ELF-1 (cell line): ENCODE measurements around the gene CCNI2.
"Not testable (repeated sequence)": the region's sequence is repeated elsewhere in the genome, so short reads cannot be mapped to it uniquely, and the experiment has no call there.

Experiments used
- DNase-seq: peaks from one replicate; pipeline ENCODE4 v3.0.0-alpha.2; 2016; ENCODE audit warnings: low read depth, low spot score

CCNI2 gene

GRCh38 chr5:132781029-132781428 is 33.8 kb downstream of the CCNI2 start:
- DNase-seq: no peak

GRCh38 chr5:132782101-132782500 is 34.9 kb downstream of the CCNI2 start:
- DNase-seq: no peak

GRCh38 chr5:132785365-132785764 is 38.1 kb downstream of the CCNI2 start:
- no peak for DNase-seq

GRCh38 chr5:132785864-132786263 is 38.6 kb downstream of the CCNI2 start:
- DNase-seq: no peak

GRCh38 chr5:132787076-132787475 is 39.9 kb downstream of the CCNI2 start:
- DNase-seq: no peak

- DNase-seq: peak; percentile 40
Measured at GRCh38 chr5:132788508-132788907, 41.3 kb downstream of the CCNI2 start.

GRCh38 chr5:132788990-132789886 is 42.0 kb downstream of the CCNI2 start:
- DNase-seq: no peak

- no peak for DNase-seq
Measured at GRCh38 chr5:132790201-132790865, 43.1 kb downstream of the CCNI2 start.

GRCh38 chr5:132791026-132791425 is 43.8 kb downstream of the CCNI2 start:
- DNase-seq: no peak

- no peak for DNase-seq
Measured at GRCh38 chr5:132797651-132798050, 50.4 kb downstream of the CCNI2 start.

GRCh38 chr5:132799392-132799791 is 52.2 kb downstream of the CCNI2 start:
- no peak for DNase-seq

GRCh38 chr5:132800545-132800944 is 53.3 kb downstream of the CCNI2 start:
- no peak for DNase-seq

- DNase-seq: no peak
Measured at GRCh38 chr5:132802044-132802684, 54.9 kb downstream of the CCNI2 start.

- DNase-seq: not testable (repeated sequence)
Measured at GRCh38 chr5:132802685-132803066, 55.5 kb downstream of the CCNI2 start.
